Measurements from ENCODE around the gene STMND1. TPM values are rescaled to one million over a fixed set of nuclear protein-coding genes. Genes with fewer than 3 reads are reported as not detected.

Gene STMND1
- total RNA-seq, 2 donors from 2014 or later = 0.18 TPM; not detected in 1

DNA sequence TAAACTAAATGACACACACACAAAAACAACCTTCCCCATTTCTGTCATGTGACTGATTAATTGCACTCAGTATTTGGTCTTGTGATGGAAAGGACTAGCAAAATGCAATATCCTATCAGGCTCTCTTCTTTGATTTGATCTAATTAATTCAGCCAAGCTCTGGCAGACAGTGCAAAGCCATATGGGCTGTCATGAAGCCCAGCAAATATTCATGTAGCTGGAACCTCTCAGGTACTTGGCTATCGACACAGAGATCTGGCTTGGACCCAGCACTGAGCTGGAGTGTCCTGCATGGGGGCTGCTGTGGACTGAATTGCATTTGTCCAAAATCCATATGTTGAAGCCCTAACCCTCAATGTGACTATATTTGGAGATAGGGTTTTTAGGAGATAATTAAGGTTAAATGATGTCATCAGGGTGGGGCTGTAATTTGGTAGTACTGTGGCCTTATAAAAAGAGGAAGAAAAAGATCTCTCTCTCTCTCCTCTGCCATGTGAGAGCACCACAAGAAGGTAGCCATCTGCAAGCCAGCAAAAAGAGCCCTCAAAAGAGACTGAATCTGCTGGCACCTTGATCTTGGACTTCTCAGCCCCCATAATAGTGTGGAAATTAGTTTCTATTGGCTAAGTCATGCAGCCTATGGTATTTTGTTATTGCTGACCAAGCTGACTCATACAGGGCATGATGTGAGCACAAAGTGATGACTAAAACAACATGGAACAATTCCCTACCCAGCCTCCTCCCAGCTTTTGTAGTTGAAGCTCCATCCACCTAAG lies 77.1 kb downstream of the STMND1 start:
- Mint-ChIP-seq H3K27ac (no peak overlapping the region), H3K4me3 (no peak overlapping the region), H3K9me3 (peaks cover 2% of the 10 kb centered on the region), H3K4me1 (no peaks in the 10 kb centered on the region), H3K27me3 (ENCODE audit: insufficient read depth) (peaks cover 5% of the 10 kb centered on the region), H3K36me3 (ENCODE audit: low read depth) (no peaks in the 10 kb centered on the region)
- Histone ChIP-seq H3K4me3 (ENCODE audit: low read length) (no peak overlapping the region), H3K36me3 (ENCODE audit: control insufficient read depth, insufficient read depth, low read length) (no peaks in the 10 kb centered on the region), H3K9me3 (ENCODE audit: control insufficient read depth, low read length) (no peaks in the 10 kb centered on the region), H3K27ac (ENCODE audit: low read depth, low read length) (no peak overlapping the region), H3K4me1 (ENCODE audit: control insufficient read depth, insufficient read depth, low read length) (no peaks in the 10 kb centered on the region), H3K27me3 (ENCODE audit: control insufficient read depth, insufficient read depth, low read length, poor library complexity, severe bottlenecking) (no peaks in the 10 kb centered on the region), H3K9ac (ENCODE audit: extremely low read depth, low read length, poor library complexity, severe bottlenecking) (no peak overlapping the region)
- WGBS, 2 experiments (ENCODE audit: insufficient coverage in 1 of 2, insufficient read length in 1 of 2) = 100% methylated on average over 1 of the region's 1 CpG; no CpG with 5 or more reads in 1 of the 2 experiments
- no peak for DNase-seq
- TF ChIP-seq CTCF (conservative IDR thresholded peaks at IDR 0.05) = no peak

DNA sequence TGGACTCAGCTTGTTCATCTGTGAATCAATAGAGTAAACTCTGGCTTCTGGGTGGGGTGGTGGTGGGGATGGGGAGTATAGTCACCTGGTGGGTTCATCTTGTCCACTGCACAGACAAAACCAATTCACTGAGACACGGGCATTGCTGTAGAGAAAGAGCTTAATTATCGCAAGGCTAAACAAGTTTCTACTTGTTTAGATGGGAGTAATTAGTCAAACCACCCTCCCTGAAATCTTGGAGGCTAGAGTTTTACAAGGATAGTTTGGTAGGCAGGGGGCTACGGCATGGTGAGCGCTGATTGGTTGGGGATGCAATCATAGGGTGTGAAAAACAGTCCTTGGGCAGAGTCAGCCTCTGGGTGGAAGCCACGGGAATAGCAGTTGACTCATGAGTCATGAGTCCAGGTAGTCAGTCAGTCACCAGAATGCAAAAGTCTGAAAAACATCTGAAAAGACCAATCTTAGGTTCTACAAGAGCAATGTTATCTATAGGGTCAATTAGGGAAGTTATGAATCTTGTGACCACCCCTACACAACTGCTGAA lies 77.8 kb downstream of the STMND1 start:
- H3K36me3 ChIP-seq (ENCODE audit: control insufficient read depth, insufficient read depth, low read length) = no peaks in the 10 kb centered on the region

More for the DNA sequence above, 77.8 kb downstream of the STMND1 start:
- Histone ChIP-seq H3K9me3 (ENCODE audit: control insufficient read depth, low read length) (no peaks in the 10 kb centered on the region), H3K9ac (ENCODE audit: extremely low read depth, low read length, poor library complexity, severe bottlenecking) (no peak overlapping the region), H3K4me3 (ENCODE audit: low read length) (no peak overlapping the region), H3K27ac (ENCODE audit: low read depth, low read length) (no peak overlapping the region), H3K4me1 (ENCODE audit: control insufficient read depth, insufficient read depth, low read length) (no peaks in the 10 kb centered on the region), H3K27me3 (ENCODE audit: control insufficient read depth, insufficient read depth, low read length, poor library complexity, severe bottlenecking) (no peaks in the 10 kb centered on the region)
- DNase-seq = no peak
- Mint-ChIP-seq H3K4me1 (no peaks in the 10 kb centered on the region), H3K9me3 (peaks cover 2% of the 10 kb centered on the region), H3K4me3 (no peak overlapping the region), H3K27ac (no peak overlapping the region), H3K27me3 (ENCODE audit: insufficient read depth) (peaks cover 5% of the 10 kb centered on the region), H3K36me3 (ENCODE audit: low read depth) (no peaks in the 10 kb centered on the region)
- TF ChIP-seq CTCF (conservative IDR thresholded peaks at IDR 0.05) = no peak
- WGBS, 2 experiments (ENCODE audit: insufficient coverage in 1 of 2, insufficient read length in 1 of 2) = 93 to 96% methylated on average over 4 to 5 of the region's 5 CpGs

Other genes starting within 250 kb of the STMND1 start
- gene RBM24, start 179.3 kb downstream of the STMND1 start, total RNA-seq = 10 to 100 TPM; 15.2 to 18.9 TPM